NCI-H1417 (cell line): ENCODE data around the gene ENKD1.
A peak's percentile ranks its signal among the peaks of the same experiment; 100 is the strongest.

Experiments used
- DNase-seq, 3 experiments: peaks; one replicate each; lab custom pipeline; 2025; lab: John Stamatoyannopoulos, UW

ENKD1 gene

DNA sequence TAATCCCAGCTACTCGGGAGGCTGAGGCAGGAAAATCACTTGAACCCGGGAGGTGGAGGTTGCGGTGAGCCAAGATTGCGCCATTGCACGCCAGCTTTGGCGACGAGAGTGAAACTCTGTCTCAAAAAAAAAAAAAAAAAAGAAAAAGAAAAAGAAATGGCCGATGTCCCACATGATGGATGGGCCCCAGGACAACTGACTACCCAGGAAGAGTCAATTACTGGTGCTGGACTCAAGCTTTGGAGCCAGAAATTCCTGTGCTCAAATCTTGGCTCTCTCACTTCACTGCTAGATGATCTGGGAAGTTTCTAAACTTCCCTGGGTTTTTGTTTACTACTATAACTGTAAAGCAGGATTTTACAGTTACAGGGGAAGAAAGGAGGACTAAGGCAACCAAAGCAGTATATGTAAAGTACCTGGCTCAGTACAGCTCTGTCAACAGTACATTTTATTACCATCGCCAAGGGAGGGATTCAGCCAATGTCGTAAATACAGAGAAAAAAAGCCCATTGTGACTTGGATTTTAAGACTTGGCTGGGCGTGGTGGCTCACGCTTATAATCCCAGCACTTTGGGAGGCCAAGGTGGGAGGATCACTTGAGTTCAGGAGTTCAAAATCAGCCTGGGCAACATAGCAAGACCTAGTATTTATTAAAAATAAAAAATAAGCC, 11.9 kb upstream of the ENKD1 start:
- DNase-seq: no peak

DNA sequence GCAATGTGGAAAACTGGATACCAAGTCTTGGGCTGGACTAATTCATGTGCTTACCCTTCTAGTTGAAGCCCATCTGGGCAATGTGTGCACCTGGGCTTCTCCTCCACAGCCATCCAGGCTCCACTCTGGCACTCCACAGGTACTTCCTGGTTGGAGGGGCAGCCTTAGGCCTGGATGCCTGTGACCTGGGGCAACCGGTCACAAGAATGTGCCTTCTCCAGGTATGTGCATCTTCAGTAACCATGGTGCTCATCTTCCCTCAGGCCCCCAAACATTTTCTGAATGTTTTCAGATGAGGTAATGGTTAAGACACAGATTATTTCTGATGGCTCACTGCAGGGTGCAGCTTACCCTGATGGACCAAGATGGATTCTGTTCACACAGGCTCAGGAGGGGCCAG, 11.2 kb upstream of the ENKD1 start:
- no peak for DNase-seq

DNA sequence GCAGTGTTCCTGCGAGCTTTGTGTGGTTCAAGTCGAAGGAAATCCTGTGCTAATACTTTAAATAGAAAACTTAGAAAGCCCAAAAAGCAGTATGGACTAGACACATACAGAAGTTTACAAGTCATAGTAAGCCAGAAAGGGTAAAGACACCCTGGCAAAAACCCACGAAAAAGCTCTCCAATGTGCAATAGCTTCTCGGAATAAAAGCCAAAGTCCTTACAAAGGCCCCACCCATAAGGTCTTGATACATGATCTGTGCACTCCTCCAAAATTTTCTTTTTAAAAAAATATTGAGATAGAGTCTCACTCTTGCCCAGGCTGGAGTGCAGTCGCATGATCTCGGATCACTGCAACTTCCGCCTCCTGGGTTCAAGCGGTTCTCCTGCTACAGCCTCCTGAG, 10.4 kb upstream of the ENKD1 start:
- no peak for DNase-seq

DNA sequence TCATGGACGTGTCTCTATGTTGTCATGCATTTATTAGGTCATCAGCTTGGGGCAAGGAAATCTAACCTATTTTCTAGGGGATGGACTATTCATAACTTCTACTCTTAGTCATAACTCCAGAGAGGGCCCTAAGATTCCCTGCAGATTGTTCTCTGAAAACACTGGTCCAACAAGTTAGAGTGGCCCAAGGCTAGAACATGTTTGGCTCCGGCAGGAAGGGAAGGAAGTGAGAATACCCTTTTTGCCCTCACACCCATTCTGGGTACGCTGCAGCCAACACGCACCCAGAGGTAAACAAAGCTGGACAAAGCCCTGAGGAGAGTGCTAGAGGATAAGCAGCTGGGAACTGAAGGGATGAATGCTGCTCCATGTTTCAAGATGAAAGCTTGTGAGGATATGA, 10.0 kb upstream of the ENKD1 start:
- no peak for DNase-seq

GRCh38 chr16:67675999-67676398, 9.4 kb upstream of the ENKD1 start:
- no peak for DNase-seq

DNA sequence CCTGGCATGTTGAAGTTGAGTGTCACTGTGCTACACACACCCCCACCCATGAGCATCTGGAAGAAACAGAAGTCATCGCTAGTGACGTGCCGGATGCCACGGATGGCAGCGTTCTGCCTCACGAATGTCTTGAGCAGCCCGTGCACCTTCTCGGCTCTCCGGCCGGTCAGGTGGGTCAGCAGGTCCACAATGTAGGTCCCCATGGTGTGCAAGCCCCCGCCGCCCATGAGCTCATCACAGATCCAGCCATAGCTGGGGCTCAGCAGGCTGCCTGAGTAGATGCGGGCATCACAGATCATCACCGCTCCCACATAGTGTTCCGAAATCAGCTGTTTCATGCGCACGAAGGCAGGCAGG, 9.0 kb upstream of the ENKD1 start:
- DNase-seq: no peak

GRCh38 chr16:67674851-67675578, 8.5 kb upstream of the ENKD1 start:
- DNase-seq: peak in 2 of 3 experiments; percentile 10 to 48

DNA sequence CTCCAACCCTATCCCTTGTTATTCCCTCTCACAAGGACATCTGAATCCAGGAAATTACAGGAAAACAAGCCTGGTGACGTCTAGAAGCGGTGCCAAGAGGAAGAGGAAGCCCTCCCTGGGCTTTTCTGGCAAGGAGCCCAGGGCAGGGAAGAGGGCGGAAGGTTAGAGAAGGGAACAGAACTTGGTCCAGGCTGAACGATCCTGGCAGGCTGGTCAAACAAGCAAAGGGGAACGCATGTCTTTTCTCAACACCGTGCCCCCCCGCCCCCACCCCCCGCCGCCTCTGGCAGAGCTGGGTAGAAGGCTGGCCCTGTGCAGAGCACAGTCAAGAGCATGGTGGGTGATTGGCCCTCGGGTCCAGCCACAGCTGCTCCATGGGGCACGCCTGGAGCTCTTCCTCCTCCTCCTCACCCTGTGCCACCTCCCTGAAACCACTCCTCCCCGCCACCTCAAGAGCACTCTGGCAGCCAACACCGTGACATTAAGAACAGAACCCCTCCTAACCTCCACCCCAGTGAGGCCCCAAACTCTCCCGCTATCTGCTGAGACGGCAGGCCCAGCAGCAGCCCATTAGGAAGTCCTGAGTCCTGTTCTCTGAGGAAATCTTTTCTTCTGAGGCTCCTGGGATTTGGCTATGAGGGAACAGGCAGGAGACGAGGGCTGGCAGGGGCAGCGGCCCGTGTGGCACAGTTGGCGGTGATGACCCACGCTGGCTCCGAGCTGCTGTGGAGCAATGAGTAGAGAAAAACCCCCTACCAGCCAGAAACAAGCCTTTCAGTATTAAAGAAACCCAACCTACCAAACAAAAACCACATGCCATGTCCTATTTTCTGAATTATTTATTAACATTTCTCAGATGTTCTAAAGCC, 7.4 kb upstream of the ENKD1 start:
- DNase-seq: peak; percentile 44 to 78 (median 63)

DNA sequence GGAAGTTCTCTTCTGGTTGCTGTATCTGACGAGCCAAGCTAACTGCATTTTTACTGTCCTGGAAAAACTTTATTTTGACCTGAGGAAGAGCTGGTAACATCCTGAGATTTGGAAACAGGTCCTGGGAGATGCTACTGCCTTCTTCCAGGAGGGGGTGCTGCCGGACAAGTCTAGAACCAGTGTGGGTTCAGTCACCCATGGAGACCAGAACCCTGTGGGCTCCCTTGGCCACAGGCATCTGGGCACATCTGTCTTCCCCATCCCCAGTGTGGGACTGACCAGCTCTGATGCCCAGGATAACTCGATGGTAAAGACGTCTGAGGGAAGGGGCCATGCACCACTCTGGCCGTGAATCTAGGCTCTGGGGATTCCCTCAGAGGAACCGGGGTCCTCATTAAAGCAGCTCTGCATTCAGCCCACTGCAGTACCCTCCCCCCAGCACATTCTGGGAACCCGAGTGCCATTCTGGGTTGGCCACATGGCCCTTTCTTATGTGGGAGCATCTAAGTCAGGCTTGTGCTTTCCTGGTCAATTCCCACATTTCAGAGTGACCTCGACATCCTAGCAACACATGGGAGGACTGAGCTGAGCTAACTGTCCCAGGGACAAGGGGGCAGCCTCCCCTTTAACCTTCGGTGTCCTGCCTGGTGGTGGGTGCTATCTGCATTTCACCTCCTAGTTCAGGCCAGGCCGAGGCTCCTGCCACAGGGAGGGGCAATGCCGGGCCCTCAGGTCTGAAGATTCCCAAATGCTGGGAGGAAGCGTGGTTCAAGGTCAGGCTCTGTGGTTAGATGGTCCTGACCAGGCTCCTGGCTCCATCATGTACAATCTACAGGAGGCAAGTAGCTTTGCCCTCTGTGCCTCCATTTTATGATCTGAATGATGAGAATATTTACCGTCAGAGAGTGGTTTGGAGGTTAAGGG, 6.5 kb upstream of the ENKD1 start:
- DNase-seq: peak in 2 of 3 experiments; percentile 16 to 46

GRCh38 chr16:67672306-67672705, 5.8 kb upstream of the ENKD1 start:
- DNase-seq: no peak

GRCh38 chr16:67669499-67670101, 3.0 kb upstream of the ENKD1 start:
- DNase-seq: no peak

DNA sequence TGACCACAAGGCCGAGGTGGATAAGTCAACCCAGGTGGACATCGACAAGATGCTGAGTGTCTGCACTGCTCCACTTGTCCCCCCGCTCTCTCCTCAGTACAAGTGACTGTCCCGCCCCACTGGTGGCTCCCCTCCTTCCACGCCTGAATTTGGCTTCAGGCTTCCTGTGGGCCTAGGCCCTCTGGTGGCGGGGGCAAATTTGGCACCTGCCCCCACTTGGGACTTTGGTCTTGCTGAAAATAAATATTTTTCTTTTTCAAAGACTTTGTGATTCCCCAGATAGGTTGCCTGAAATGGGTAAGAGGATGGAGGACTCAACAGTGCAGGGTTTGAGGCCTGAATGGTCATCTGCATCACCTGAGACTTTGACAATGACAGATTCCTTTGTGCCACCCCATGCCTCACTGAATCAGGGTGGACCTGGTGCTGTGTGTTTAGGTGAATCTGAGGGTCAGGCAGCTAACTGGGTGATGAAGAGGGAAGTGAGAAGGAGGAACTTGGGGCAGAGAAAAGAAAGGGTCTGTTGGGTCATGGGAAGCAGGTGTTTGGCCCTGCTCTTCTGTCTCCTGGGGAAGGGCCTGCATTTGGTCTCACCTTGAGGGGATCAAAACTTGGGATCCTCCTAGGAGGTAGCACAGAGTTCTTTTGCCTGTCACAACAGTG, 2.1 kb upstream of the ENKD1 start:
- no peak for DNase-seq

DNA sequence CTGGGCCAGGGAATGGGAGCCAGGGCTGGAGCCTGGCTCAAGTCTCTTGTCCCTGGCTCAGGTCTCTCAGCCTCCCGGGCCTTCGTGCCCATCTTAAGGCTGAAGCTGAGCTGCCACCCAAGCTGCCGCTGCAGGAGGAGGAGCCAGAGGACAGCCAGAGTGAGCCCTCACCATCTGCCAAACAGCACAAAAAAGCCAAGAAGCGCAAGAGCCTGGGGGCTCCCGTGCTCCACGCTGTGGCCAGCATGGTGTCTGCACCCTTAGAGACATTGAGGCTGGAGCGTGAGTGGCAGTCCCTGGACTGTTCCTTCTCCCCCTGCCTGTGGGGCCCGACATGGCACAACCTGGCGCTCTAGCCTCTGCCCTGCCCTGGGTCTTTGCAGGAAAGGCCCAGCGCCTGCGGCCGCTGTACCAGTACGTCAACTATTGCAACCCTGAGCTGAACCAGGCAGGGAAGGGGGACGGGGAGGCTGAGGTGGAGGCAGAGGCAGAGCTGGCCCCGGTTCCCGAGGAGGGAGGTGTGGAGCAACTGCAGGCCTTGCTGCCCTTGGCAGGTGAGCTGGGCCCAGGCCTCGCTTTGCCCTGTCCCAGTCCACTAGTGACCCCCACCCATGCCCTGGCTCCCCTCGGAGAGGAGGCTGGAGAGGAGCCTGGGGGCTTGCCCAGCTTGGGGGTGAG, 1.4 kb upstream of the ENKD1 start:
- DNase-seq: peak; percentile 64 to 92 (median 78)

DNA sequence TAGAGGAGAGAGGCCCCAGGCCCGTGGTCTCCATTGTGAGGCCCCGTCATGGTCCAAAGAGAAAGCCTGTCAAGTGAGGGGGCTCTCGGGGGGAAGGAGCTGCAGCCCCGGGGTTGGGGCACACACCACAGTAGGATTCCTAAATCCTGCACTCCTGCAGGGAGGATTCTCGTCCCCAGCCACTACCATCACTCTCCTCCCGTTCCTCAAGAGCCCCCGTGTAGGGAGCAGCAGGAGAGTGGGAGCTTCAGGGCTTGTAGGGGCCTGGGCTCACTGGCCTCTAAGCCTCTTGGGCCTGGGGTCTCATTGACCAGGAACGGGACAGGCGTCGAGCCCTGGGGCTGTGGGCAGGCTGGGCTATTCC, 885 bp upstream of the ENKD1 start:
- no peak for DNase-seq

GRCh38 chr16:67666032-67666551, 458 bp downstream of the ENKD1 start:
- DNase-seq: peak in 2 of 3 experiments; percentile 61 to 78

DNA sequence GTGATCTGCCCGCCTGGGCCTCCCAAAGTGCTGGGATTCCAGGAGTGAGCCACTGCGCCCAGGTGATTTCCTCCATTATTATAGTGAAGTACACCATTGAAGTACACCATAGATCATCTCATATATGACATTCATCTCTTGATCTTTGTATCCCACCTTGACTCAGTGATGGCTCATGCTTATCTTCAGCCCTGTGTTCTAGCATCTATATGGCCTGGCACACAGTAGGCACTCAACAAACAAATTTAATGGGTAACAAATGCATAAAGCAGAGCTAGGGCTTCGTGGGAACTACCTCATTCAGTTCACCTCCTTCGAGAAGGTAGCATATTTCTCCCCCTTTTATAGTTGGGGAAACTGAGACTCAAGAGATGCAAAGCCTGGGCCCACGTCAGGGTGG, 952 bp downstream of the ENKD1 start:
- DNase-seq: no peak

GRCh38 chr16:67664871-67665270, 1.7 kb downstream of the ENKD1 start:
- no peak for DNase-seq

- DNase-seq: no peak
These were observed 2.3 kb downstream of the ENKD1 start for GRCh38 chr16:67664258-67664657.

DNA sequence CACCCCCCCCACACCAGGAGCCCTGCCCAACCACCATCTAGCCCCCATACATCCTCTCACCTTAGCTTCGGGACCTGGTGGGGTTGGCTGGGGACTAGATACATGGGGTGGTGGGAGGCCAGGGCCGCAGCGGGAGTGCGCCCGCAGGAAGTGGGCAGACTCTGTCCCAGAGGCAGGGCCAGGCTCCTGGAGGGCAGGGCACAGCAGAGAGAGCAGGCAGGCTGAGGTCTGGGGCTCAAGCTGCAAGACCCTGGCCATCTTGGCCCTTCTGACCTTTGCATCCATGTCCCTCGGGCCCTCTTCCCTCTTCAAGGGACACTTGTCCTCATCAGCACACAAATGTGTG, 2.7 kb downstream of the ENKD1 start:
- DNase-seq: no peak
